ENCODE data around the gene KLHL26. TPM values are rescaled to one million over a fixed set of nuclear protein-coding genes. Genes with fewer than 3 reads are reported as not detected.

Gene KLHL26
- total and polyA plus RNA-seq, 2 of the 13 experiments (the other 11 are each of a cell fraction or from before 2014, with no cell fraction given) = 1.5 to 1.7 TPM

GRCh38 chr19:18589380-18590272 is 47.2 kb upstream of the KLHL26 start (continued):
- TF ChIP-seq ZNF484 (CRISPR knock-in tag; IDR thresholded peaks at IDR 0.05; ENCODE audit: borderline replicate concordance, low read depth) (0 out of 2 replicates have a peak, but pooled peaks have one; percentile 65), RARA (CRISPR knock-in tag; IDR thresholded peaks at IDR 0.05) (peak; percentile 26; the same call in 1 of the 2 replicates), KAT2B (IDR thresholded peaks at IDR 0.05; ENCODE audit: borderline replicate concordance, low read depth, low read length) (no peak), ARHGAP35 (CRISPR knock-in tag; IDR thresholded peaks at IDR 0.05; ENCODE audit: borderline replicate concordance) (peak; percentile 97; the same call in 1 of the 2 replicates), KLF12 (CRISPR knock-in tag; IDR thresholded peaks at IDR 0.05; ENCODE audit: borderline replicate concordance) (0 out of 2 replicates have a peak, but pooled peaks have one; percentile 64), ZNF253 (CRISPR knock-in tag; IDR thresholded peaks at IDR 0.05; ENCODE audit: borderline replicate concordance) (peak; percentile 99), HNF4G (IDR thresholded peaks at IDR 0.05; ENCODE audit: borderline replicate concordance, low read depth, low read length) (no peak), HNF4G (CRISPR knock-in tag; IDR thresholded peaks at IDR 0.05; ENCODE audit: borderline replicate concordance, low read depth) (peak; percentile 49; the same call in 1 of the 2 replicates), MAFG (CRISPR knock-in tag; IDR thresholded peaks at IDR 0.05) (0 out of 2 replicates have a peak, but pooled peaks have one; percentile 18), ZNF17 (CRISPR knock-in tag; IDR thresholded peaks at IDR 0.05) (0 out of 2 replicates have a peak, but pooled peaks have one; percentile 36), RERE (CRISPR knock-in tag; IDR thresholded peaks at IDR 0.05; ENCODE audit: low read depth) (0 out of 2 replicates have a peak, but pooled peaks have one; percentile 27), MAX (IDR thresholded peaks at IDR 0.05) (peak; percentile 99), ZNF44 (CRISPR knock-in tag; IDR thresholded peaks at IDR 0.05) (peak; percentile 66; the same call in 1 of the 2 replicates), CENPX (CRISPR knock-in tag; IDR thresholded peaks at IDR 0.05) (no peak), CC2D1A (CRISPR knock-in tag; IDR thresholded peaks at IDR 0.05) (peak; percentile 74; the same call in 1 of the 2 replicates), AGO1 (IDR thresholded peaks at IDR 0.05; ENCODE audit: low read depth, low read length, poor library complexity, severe bottlenecking) (peak; percentile 83)
- TF ChIP-seq, protein P1, sequence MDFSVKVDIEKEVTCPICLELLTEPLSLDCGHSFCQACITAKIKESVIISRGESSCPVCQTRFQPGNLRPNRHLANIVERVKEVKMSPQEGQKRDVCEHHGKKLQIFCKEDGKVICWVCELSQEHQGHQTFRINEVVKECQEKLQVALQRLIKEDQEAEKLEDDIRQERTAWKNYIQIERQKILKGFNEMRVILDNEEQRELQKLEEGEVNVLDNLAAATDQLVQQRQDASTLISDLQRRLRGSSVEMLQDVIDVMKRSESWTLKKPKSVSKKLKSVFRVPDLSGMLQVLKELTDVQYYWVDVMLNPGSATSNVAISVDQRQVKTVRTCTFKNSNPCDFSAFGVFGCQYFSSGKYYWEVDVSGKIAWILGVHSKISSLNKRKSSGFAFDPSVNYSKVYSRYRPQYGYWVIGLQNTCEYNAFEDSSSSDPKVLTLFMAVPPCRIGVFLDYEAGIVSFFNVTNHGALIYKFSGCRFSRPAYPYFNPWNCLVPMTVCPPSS (IDR thresholded peaks at IDR 0.05) = no peak
- TF ChIP-seq, protein P2, sequence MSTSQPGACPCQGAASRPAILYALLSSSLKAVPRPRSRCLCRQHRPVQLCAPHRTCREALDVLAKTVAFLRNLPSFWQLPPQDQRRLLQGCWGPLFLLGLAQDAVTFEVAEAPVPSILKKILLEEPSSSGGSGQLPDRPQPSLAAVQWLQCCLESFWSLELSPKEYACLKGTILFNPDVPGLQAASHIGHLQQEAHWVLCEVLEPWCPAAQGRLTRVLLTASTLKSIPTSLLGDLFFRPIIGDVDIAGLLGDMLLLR (CRISPR knock-in tag; IDR thresholded peaks at IDR 0.05) = peak; percentile 98
- TF ChIP-seq, protein P3, sequence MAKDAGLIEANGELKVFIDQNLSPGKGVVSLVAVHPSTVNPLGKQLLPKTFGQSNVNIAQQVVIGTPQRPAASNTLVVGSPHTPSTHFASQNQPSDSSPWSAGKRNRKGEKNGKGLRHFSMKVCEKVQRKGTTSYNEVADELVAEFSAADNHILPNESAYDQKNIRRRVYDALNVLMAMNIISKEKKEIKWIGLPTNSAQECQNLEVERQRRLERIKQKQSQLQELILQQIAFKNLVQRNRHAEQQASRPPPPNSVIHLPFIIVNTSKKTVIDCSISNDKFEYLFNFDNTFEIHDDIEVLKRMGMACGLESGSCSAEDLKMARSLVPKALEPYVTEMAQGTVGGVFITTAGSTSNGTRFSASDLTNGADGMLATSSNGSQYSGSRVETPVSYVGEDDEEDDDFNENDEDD (CRISPR knock-in tag; IDR thresholded peaks at IDR 0.05; ENCODE audit: borderline replicate concordance) = peak; percentile 97
